Neural progenitor cell (in vitro differentiated cells): Measurements from ENCODE around the gene CCZ1B. TPM values are rescaled to one million over a fixed set of nuclear protein-coding genes. Genes with fewer than 3 reads are reported as not detected.
"Not testable (repeated sequence)": the region's sequence is repeated elsewhere in the genome, so short reads cannot be mapped to it uniquely, and the experiment has no call there.

ENCODE experiments used
- DNase-seq: peaks from one replicate; pipeline ENCODE4 v3.0.0-alpha.2; 2016; ENCODE audit warnings: low spot score
- H2AFZ ChIP-seq: fragments of 200-600 bp; sonication (generic); replicated peaks from 2 replicates; pipeline ENCODE4 v1.6.1; 2016; ENCODE audit warnings: antibody characterized with exemption
- H3F3A ChIP-seq: fragments of 200-600 bp; sonication (generic); 2 replicates; pipeline ENCODE4 v1.6.1; 2016; ENCODE audit warnings: antibody characterized with exemption, low read depth
- H3K27ac ChIP-seq: fragments of 200-600 bp; sonication (generic); 2 replicates; pipeline ENCODE4 v1.5.1; 2016; ENCODE audit warnings: mild to moderate bottlenecking
- H3K27me3 ChIP-seq: fragments of 200-600 bp; sonication (generic); 2 replicates; pipeline ENCODE4 v1.6.1; 2016; ENCODE audit warnings: mild to moderate bottlenecking, moderate library complexity
- H3K36me3 ChIP-seq: fragments of 200-600 bp; sonication (generic); 2 replicates; pipeline ENCODE4 v1.5.1; 2016
- H3K4me1 ChIP-seq: fragments of 200-600 bp; sonication (generic); 2 replicates; pipeline ENCODE4 v1.6.1; 2016; ENCODE audit warnings: mixed run types
- H3K4me2 ChIP-seq: fragments of 200-600 bp; sonication (generic); 2 replicates; pipeline ENCODE4 v1.6.1; 2016
- H3K4me3 ChIP-seq: fragments of 200-600 bp; sonication (generic); 2 replicates; pipeline ENCODE4 v1.5.1; 2016
- H3K79me2 ChIP-seq: fragments of 200-600 bp; sonication (generic); 2 replicates; pipeline ENCODE4 v1.6.1; 2016; ENCODE audit warnings: low read depth
- H3K9ac ChIP-seq: fragments of 200-600 bp; sonication (generic); 2 replicates; pipeline ENCODE4 v1.6.1; 2016
- H3K9me3 ChIP-seq: fragments of 200-600 bp; sonication (generic); 2 replicates; pipeline ENCODE4 v1.5.1; 2016; ENCODE audit warnings: low read depth
- H4K20me1 ChIP-seq: fragments of 200-600 bp; sonication (generic); 2 replicates; pipeline ENCODE4 v1.6.1; 2016; ENCODE audit warnings: low read depth
- H3K27ac Mint-ChIP-seq: 3 replicates; pipeline ENCODE4 v1.8.0; 2021; ENCODE audit warnings: mixed read lengths
- H3K27me3 Mint-ChIP-seq: 2 replicates; pipeline ENCODE4 v1.8.0; 2022; ENCODE audit warnings: low read depth, mild to moderate bottlenecking, inconsistent platforms, moderate library complexity, mixed read lengths; ENCODE audit not compliant: insufficient read depth
- H3K36me3 Mint-ChIP-seq: 3 replicates; pipeline ENCODE4 v1.8.0; 2021; ENCODE audit warnings: mixed read lengths
- H3K4me1 Mint-ChIP-seq: 3 replicates; pipeline ENCODE4 v1.8.0; 2021; ENCODE audit warnings: mixed read lengths
- H3K4me3 Mint-ChIP-seq: 3 replicates; pipeline ENCODE4 v1.8.0; 2021; ENCODE audit warnings: mild to moderate bottlenecking, moderate library complexity, mixed read lengths
- H3K9me3 Mint-ChIP-seq: 3 replicates; pipeline ENCODE4 v1.8.0; 2020; ENCODE audit warnings: mixed read lengths
- total RNA-seq: library from RNA; depleted of rRNA; stranded (reverse); fragments of >200 nt; gene quantifications from 2 replicates; pipeline ENCODE4 v1.2.3, GENCODE V29; 2015; ENCODE audit warnings: low replicate concordance
- TF ChIP-seq, protein P1 (sequence below): fragments of 200-600 bp; sonication (generic); IDR thresholded peaks from 2 replicates; pipeline ENCODE4 v1.5.1; 2017; ENCODE audit warnings: antibody characterized with exemption, mild to moderate bottlenecking

The CCZ1B gene
- total RNA-seq, 1 donor from 2014 or later, result 39.5 TPM

DNA sequence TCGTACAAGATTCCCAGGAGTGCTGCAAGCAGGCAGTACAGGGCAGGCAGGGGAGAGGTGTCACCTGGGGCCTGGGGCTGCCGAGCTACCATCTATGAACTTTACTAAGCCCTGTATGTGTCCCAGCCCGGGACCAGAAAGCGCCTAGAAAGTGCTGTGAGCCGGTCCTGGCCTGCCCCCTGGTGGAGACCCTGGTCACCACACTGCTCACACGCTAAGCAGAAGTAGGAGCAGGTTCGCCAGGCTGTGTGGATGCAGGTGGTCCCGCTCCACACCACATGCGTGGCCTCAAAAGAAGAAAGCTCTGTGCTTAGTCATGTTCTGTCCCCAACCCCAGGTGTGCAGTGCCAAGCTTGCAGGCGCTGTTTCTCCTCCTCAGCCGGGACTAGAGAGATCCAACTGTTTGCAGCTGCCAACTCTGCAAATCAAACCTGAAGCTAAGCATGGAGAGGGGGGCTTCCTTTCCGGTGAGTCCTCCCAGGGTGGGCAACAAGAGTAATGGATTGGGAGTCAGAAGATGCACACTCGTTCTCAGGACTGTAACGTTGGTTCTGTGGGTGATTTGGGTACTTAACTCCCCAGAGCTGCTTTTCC is 31.7 kb upstream of the CCZ1B start:
- not testable (repeated sequence) for H3K4me1 ChIP-seq, H4K20me1 ChIP-seq, H3K79me2 ChIP-seq, H3K4me3 ChIP-seq, H3K4me3 Mint-ChIP-seq, H3K4me1 Mint-ChIP-seq, H3K27me3 ChIP-seq, H3K27ac ChIP-seq, H3F3A ChIP-seq, H3K9me3 Mint-ChIP-seq, H3K27ac Mint-ChIP-seq, H3K4me2 ChIP-seq, H3K9me3 ChIP-seq, H3K36me3 Mint-ChIP-seq, H3K9ac ChIP-seq, H3K36me3 ChIP-seq
- DNase-seq, result peak; percentile 62
- H2AFZ ChIP-seq, result peak overlapping the region; percentile 72
- TF ChIP-seq, protein P1, sequence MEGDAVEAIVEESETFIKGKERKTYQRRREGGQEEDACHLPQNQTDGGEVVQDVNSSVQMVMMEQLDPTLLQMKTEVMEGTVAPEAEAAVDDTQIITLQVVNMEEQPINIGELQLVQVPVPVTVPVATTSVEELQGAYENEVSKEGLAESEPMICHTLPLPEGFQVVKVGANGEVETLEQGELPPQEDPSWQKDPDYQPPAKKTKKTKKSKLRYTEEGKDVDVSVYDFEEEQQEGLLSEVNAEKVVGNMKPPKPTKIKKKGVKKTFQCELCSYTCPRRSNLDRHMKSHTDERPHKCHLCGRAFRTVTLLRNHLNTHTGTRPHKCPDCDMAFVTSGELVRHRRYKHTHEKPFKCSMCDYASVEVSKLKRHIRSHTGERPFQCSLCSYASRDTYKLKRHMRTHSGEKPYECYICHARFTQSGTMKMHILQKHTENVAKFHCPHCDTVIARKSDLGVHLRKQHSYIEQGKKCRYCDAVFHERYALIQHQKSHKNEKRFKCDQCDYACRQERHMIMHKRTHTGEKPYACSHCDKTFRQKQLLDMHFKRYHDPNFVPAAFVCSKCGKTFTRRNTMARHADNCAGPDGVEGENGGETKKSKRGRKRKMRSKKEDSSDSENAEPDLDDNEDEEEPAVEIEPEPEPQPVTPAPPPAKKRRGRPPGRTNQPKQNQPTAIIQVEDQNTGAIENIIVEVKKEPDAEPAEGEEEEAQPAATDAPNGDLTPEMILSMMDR, result peak; percentile 82
- peaks cover 19% of the 10 kb centered on the region for H3K27me3 Mint-ChIP-seq

DNA sequence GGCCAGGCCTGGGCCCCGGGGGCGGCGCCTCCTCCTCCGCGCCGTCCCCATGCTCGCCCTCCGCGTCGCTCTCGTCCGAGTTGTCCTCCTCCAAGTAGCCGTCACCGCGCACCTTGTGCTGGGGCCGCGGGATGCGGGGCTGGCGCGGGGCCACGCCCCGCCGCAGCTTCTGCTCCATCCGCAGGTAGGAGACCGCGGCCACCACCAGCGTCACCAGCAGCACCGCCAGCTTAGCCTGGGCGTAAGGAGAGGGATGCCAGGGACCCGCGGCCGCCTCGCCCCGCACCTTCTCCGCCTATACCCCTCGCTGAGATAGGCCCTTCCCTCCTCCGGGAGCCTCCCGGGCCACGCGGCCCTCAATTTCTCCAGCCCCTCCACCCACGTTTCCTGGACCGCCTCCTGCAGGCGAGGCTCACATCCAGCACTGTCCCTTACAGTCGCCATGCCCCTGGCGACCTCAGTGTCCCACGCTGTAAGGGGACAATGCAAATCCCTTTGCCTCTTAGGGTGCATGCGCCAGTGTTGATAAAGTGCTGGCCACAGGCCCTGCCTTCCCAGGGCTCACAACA is 29.6 kb upstream of the CCZ1B start:
- not testable (repeated sequence) for H3K36me3 ChIP-seq, H3F3A ChIP-seq, H3K36me3 Mint-ChIP-seq, H3K4me1 ChIP-seq, H3K27me3 ChIP-seq, H3K79me2 ChIP-seq, H3K27ac ChIP-seq, H3K4me1 Mint-ChIP-seq, H3K9ac ChIP-seq, H3K9me3 Mint-ChIP-seq, H3K27ac Mint-ChIP-seq, H4K20me1 ChIP-seq, H3K9me3 ChIP-seq
- H3K4me3 Mint-ChIP-seq, result peak overlapping the region; percentile 85
- Histone ChIP-seq H3K4me2 (peak overlapping the region; percentile 81), H3K4me3 (peak overlapping the region; percentile 54), H2AFZ (peak overlapping the region; percentile 57)
- DNase-seq, result peak; percentile 15
- TF ChIP-seq, protein P1, result peak; percentile 13
- peaks cover 15% of the 10 kb centered on the region for H3K27me3 Mint-ChIP-seq

DNA sequence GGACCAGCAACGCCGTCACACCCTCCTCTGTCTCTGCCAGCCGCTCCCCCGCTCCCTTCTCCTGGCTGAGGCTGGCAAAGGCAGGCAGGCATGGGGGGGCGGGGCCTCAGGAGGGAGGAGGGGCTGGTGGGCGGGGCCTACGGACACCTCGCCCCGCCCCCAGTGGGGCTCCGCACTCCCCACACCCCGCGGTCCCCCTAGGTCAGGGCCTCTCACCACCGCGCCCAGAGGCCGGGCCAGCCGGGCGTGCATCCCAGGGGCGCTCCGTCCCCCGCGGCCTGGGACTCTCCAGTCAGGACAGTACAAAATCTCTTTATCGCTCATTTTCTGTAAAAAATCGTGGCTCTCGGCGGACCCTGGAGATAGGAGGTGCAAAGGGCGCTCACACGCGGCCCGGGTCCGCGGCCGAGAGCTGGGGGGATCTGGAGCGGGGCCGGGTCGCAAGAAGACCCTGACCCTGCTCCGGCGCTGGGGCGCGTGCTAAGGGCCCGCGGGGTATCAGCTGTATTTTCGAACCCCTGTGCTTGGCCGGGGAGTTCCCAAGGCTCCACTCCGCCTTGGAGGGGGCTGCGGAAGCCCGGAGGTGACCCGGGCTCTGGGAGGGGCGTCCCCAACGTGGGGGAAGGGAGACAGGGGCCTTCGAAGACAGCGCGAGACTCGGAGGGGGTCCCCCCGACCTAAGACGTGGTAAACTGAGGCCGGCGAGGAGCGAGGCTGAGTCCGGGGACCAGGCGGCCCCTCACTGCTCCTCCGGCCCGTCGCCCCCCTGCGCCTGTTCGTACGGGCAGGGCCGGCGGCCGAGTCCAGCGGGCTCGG is 28.9 kb upstream of the CCZ1B start:
- H3K27me3 Mint-ChIP-seq, result peaks cover 13% of the 10 kb centered on the region
- Histone ChIP-seq H3K4me2 (peak overlapping the region; percentile 81), H3K4me3 (peak overlapping the region; percentile 54)
- H3K4me3 Mint-ChIP-seq, result peak overlapping the region; percentile 81
- H3K79me2 ChIP-seq, H3K9ac ChIP-seq, H3K27ac ChIP-seq, H3K9me3 Mint-ChIP-seq, H3K4me1 Mint-ChIP-seq, H3F3A ChIP-seq, H4K20me1 ChIP-seq, H3K36me3 Mint-ChIP-seq, H2AFZ ChIP-seq, H3K36me3 ChIP-seq, H3K4me1 ChIP-seq, H3K27me3 ChIP-seq, H3K9me3 ChIP-seq, H3K27ac Mint-ChIP-seq: not testable (repeated sequence)
- DNase-seq, result peak; percentile 34

DNA sequence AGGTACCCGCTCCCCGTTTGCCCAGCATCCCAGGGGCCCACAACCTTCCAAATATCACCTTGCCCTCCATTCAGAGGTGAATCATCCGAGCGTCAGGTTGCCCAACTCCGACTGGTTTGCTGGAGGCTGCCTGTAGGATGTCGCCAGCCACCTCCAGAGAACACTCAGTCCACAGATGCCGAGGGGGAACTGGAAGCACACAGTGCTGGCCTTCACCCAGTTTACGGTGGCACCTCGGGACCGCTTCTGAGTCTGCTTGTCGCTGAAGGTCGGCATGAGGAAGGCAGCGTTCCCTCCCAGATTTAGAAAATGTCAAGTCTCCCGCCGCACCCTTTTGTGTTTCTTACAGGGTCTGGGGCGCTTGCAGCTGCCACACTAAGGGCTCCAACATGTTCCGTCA is 27.6 kb upstream of the CCZ1B start:
- not testable (repeated sequence) for H3K27ac Mint-ChIP-seq, H4K20me1 ChIP-seq, H2AFZ ChIP-seq, H3K4me1 ChIP-seq, H3K79me2 ChIP-seq, H3K4me3 ChIP-seq, H3K9ac ChIP-seq, H3K27ac ChIP-seq, DNase-seq, H3K27me3 ChIP-seq, H3K36me3 ChIP-seq, H3K4me1 Mint-ChIP-seq, H3K9me3 ChIP-seq, H3F3A ChIP-seq, H3K36me3 Mint-ChIP-seq, H3K9me3 Mint-ChIP-seq, H3K4me2 ChIP-seq
- peak overlapping the region; percentile 77 for H3K4me3 Mint-ChIP-seq
- H3K27me3 Mint-ChIP-seq, result peaks cover 13% of the 10 kb centered on the region

DNA sequence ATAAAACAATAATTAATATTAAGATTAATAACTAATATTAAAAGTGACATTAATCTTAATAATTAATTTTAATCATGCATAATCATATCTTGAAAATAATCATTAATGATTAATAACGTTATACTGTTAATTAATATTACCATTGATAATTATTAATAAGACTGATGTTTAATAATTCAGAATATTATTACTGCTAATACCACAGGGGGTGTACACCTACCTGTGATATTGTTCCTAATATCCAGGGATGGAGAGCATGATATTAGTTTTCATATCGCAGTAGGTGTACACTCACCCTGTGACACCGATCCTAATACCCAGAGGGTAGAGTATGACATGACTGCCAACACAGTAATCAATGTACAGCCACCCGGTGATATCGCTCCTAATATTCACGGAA is 23.1 kb upstream of the CCZ1B start:
- not testable (repeated sequence) for H3K36me3 Mint-ChIP-seq, H3K4me3 ChIP-seq, H3K4me3 Mint-ChIP-seq, DNase-seq, H3K9ac ChIP-seq, H3K4me1 ChIP-seq, H3K9me3 ChIP-seq, H2AFZ ChIP-seq, H4K20me1 ChIP-seq, H3K9me3 Mint-ChIP-seq, H3F3A ChIP-seq, H3K27me3 ChIP-seq, H3K4me2 ChIP-seq, H3K27ac ChIP-seq, H3K4me1 Mint-ChIP-seq, H3K79me2 ChIP-seq, H3K36me3 ChIP-seq, H3K27ac Mint-ChIP-seq
- peaks cover 13% of the 10 kb centered on the region for H3K27me3 Mint-ChIP-seq

DNA sequence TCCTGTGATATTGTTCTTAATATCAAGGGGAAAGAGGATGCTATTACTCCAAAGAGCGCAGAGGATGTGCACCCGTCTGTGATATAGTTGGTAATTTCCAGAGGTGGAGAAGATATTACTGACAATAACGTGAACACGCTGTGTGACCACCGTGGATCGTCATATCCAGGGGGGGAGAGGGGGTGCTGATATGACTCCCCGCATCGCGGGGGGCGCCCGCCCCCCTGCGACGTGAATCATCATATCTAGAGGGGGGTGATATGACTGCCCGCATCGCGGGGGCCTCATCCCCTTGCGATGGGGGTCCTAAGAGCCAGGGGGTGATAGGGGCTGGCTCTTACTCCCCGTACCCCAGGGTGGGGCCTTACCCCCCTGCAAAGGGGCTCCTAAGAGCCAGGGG is 21.7 kb upstream of the CCZ1B start:
- H4K20me1 ChIP-seq, H3F3A ChIP-seq, H2AFZ ChIP-seq, H3K36me3 ChIP-seq, H3K9me3 Mint-ChIP-seq, DNase-seq, H3K27ac Mint-ChIP-seq, H3K4me2 ChIP-seq, H3K9ac ChIP-seq, H3K4me3 ChIP-seq, H3K27me3 Mint-ChIP-seq, H3K9me3 ChIP-seq, H3K27ac ChIP-seq, H3K4me1 Mint-ChIP-seq, H3K4me3 Mint-ChIP-seq, H3K79me2 ChIP-seq, H3K4me1 ChIP-seq, H3K27me3 ChIP-seq, H3K36me3 Mint-ChIP-seq: not testable (repeated sequence)
